ACC112 (cell line): Measurements from ENCODE around the gene TAS1R2.

Experiments
- H2AFZ ChIP-seq: fragments of 200-600 bp; sonication (generic); one replicate; pipeline ENCODE4 v1.6.0; 2017; ENCODE audit warnings: antibody characterized with exemption, low read length; ENCODE audit not compliant: unreplicated experiment
- H3K27ac ChIP-seq: fragments of 200-600 bp; sonication (generic); 2 replicates; pipeline ENCODE4 v1.5.1; 2014; ENCODE audit warnings: low read depth, mild to moderate bottlenecking, antibody characterized with exemption, low read length, moderate library complexity
- H3K27me3 ChIP-seq: fragments of 200-600 bp; sonication (generic); 2 replicates; pipeline ENCODE4 v1.6.1; 2014; ENCODE audit warnings: mild to moderate bottlenecking, antibody characterized with exemption, low read length, moderate library complexity, mixed read lengths; ENCODE audit not compliant: insufficient read depth
- H3K36me3 ChIP-seq: fragments of 200-600 bp; sonication (generic); 2 replicates; pipeline ENCODE4 v1.6.1; 2016; ENCODE audit warnings: mild to moderate bottlenecking, antibody characterized with exemption, low read length, moderate library complexity, mixed read lengths; ENCODE audit not compliant: insufficient read depth
- H3K4me1 ChIP-seq: fragments of 200-600 bp; sonication (generic); one replicate; pipeline ENCODE4 v1.6.1; 2016; ENCODE audit warnings: low read length, mixed read lengths; ENCODE audit not compliant: insufficient read depth, unreplicated experiment, control insufficient read depth
- H3K4me3 ChIP-seq: fragments of 200-600 bp; sonication (generic); 2 replicates; pipeline ENCODE4 v1.5.1; 2014; ENCODE audit warnings: mild to moderate bottlenecking, low read depth, low read length
- H3K79me2 ChIP-seq: fragments of 200-600 bp; sonication (generic); one replicate; pipeline ENCODE4 v1.6.0; 2016; ENCODE audit warnings: low read length; ENCODE audit not compliant: control insufficient read depth, unreplicated experiment, insufficient read depth

TAS1R2 gene

DNA sequence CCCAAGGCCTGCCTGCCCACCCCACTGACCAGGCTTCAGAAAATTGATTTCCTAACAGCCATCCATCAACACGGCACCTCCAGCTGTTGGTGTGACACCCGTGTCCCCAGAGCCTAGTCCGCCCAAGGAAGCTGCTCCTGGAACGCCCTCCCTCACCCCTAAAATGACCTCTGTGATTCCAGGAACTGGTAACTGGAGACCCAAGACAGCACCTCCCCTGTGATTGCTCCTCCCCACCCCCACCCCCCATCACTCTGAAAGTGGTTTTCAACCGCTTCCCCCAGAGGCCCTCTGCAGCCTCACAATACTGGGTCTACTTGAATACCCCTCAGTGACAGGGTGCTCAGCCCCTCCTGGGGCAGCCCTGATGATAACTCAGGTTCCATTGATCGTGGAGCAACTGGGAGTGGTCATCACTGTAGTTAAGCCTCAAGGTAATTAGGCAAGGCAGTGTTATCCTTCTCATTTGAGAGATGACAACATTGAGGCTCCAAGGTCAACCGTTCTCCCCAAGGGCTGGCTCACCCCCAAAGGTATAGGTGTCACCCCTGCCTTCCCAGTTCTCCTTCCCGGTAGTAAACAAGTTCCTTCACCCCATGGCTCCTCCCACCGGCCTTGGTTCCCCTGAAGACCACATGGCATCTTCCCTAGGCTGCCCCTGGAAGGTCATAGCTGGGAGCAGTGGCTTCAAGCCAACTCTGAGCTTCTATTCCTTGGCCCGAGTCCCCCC, 52.0 kb downstream of the TAS1R2 start:
- peaks cover 20% of the 10 kb centered on the region; the same call in 1 of the 2 replicates for H3K27me3 ChIP-seq
- no peaks in the 10 kb centered on the region for H3K36me3 ChIP-seq
- H3K4me1 ChIP-seq, result no peaks in the 10 kb centered on the region
- H3K79me2 ChIP-seq, result no peaks in the 10 kb centered on the region
- no peak overlapping the region for H3K27ac ChIP-seq
- H2AFZ ChIP-seq, result no peak overlapping the region
- no peak overlapping the region for H3K4me3 ChIP-seq

- Histone ChIP-seq H3K27ac (no peak overlapping the region), H3K4me1 (no peaks in the 10 kb centered on the region), H2AFZ (no peak overlapping the region), H3K36me3 (no peaks in the 10 kb centered on the region), H3K4me3 (no peak overlapping the region), H3K79me2 (no peaks in the 10 kb centered on the region), H3K27me3 (peaks cover 19% of the 10 kb centered on the region; the same call in 1 of the 2 replicates)
These were observed 53.3 kb downstream of the TAS1R2 start for GRCh38 chr1:18805925-18806849.

DNA sequence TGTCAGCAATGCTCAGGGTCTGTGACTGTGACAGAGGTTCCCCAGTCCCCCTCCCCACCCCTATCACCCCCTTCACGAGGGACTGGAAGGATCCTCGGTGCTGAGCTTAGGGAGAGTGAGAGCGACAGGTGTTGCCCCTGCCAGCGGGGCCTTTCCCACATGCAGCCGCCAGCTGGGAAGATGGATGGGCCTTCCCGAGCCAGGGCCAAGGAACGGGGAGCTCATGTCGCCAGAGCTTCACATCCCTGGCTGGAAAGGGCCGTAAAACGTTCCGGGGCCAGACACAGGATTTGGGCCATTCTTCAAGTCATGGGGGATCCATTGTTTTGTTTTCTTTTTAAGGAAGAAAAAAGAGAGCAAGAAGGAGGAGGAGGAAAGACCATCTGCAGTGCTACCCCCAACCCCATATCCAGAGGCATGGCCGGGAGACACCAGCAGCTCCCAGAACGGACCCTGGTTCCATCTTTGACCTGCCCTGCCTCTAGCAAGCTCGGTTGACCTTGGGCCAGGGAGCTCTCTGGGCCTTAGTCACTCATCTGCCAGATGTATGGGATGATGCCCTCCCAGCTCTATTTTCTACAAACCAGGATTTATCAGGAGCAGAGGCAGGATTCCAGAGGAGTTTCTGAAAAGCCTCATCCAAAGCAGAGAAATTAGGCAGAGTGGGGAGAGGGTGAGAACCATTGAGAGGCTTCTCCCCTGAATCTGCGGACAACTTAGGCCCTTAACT, 54.1 kb downstream of the TAS1R2 start:
- H3K79me2 ChIP-seq, result no peaks in the 10 kb centered on the region
- H3K4me3 ChIP-seq, result no peak overlapping the region
- no peak overlapping the region for H2AFZ ChIP-seq
- H3K27ac ChIP-seq, result no peak overlapping the region
- no peaks in the 10 kb centered on the region for H3K36me3 ChIP-seq
- H3K4me1 ChIP-seq, result no peaks in the 10 kb centered on the region
- H3K27me3 ChIP-seq, result peaks cover 19% of the 10 kb centered on the region; the same call in 1 of the 2 replicates

DNA sequence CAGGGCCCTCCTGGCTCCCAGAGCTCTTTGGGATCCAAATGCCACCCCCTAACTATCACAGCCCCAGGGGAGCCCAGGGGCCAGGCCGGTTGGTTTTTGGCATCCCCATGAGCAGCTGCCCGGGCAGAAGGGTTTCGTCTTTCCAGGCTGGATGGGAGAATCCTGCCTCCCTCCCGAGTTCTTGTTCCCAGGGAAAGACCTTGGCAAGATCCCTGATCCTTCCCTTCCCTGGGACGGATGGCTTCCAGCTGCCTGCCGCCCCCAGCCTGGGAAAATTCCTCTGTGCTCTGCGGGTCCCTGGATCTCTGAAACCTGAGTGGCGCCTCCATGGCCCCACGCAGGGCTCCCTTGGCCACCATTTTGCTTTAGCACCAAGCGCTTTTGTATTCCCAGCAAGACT, 55.6 kb downstream of the TAS1R2 start:
- H3K27ac ChIP-seq, result no peak overlapping the region
- no peak overlapping the region for H2AFZ ChIP-seq
- no peaks in the 10 kb centered on the region for H3K79me2 ChIP-seq
- no peaks in the 10 kb centered on the region for H3K36me3 ChIP-seq
- H3K4me1 ChIP-seq, result no peaks in the 10 kb centered on the region
- peaks cover 19% of the 10 kb centered on the region; the same call in 1 of the 2 replicates for H3K27me3 ChIP-seq
- no peak overlapping the region for H3K4me3 ChIP-seq

GRCh38 chr1:18803151-18803791, 56.2 kb downstream of the TAS1R2 start:
- Histone ChIP-seq H3K79me2 (no peaks in the 10 kb centered on the region), H3K36me3 (no peaks in the 10 kb centered on the region), H3K27ac (no peak overlapping the region), H3K4me3 (no peak overlapping the region), H3K27me3 (peaks cover 19% of the 10 kb centered on the region; the same call in 1 of the 2 replicates), H3K4me1 (no peaks in the 10 kb centered on the region), H2AFZ (no peak overlapping the region)

- Histone ChIP-seq H3K79me2 (no peaks in the 10 kb centered on the region), H2AFZ (no peak overlapping the region), H3K4me3 (no peak overlapping the region), H3K36me3 (no peaks in the 10 kb centered on the region), H3K27ac (no peak overlapping the region), H3K4me1 (no peaks in the 10 kb centered on the region), H3K27me3 (peaks cover 19% of the 10 kb centered on the region; the same call in 1 of the 2 replicates)
These were observed 57.2 kb downstream of the TAS1R2 start for GRCh38 chr1:18802231-18802630.

DNA sequence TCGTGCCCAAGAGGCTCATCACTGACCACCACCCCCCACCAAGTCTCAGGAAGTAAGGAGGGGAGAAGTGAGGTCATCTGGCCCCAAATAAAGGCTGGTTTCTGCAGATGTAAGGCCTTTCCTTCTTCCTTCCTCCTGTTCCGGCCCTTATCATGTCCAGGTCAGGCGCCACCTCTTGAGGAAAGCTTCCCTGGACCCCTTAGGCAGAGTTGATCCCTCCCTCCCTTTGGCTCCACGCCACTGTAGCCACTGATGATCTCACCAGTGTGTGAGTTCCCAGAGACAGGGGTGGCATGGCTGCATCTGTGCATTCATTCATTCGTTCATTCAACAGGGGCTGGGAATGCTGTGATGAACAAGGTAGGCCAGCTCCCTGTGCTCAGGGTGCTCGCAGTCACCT, 59.2 kb downstream of the TAS1R2 start:
- Histone ChIP-seq H3K27me3 (peaks cover 19% of the 10 kb centered on the region; the same call in 1 of the 2 replicates), H3K27ac (no peak overlapping the region), H3K36me3 (no peaks in the 10 kb centered on the region), H3K4me1 (no peaks in the 10 kb centered on the region), H3K4me3 (no peak overlapping the region), H2AFZ (no peak overlapping the region), H3K79me2 (no peaks in the 10 kb centered on the region)

- no peak overlapping the region for H3K27ac ChIP-seq
- H3K27me3 ChIP-seq, result peaks cover 19% of the 10 kb centered on the region; the same call in 1 of the 2 replicates
- no peaks in the 10 kb centered on the region for H3K36me3 ChIP-seq
- no peaks in the 10 kb centered on the region for H3K4me1 ChIP-seq
- no peak overlapping the region for H2AFZ ChIP-seq
- H3K4me3 ChIP-seq, result no peak overlapping the region
- H3K79me2 ChIP-seq, result no peaks in the 10 kb centered on the region
These were observed 60.0 kb downstream of the TAS1R2 start for GRCh38 chr1:18799454-18799853.

DNA sequence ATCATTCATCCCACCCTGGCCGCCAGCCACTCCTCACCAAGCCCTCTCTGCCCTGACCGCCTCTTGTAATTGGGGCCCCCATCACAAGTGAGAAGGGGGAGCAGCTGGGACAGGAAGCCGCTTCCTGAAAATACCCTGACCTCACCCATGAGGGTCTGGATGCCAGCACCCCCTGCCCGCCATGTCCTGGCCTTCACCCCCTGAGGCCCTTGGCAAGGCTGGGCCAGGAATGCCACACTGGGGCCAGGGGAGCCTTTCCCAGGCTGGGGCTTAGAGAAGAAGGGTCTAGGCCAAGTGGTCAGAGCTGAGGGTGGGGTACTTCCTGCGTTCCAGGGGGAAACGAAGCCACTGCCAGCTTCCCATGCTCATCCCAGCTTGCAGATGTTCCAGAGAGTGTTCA, 60.5 kb downstream of the TAS1R2 start:
- Histone ChIP-seq H3K4me3 (no peak overlapping the region), H3K79me2 (no peaks in the 10 kb centered on the region), H3K4me1 (no peaks in the 10 kb centered on the region), H2AFZ (no peak overlapping the region), H3K27ac (no peak overlapping the region), H3K36me3 (no peaks in the 10 kb centered on the region), H3K27me3 (peaks cover 20% of the 10 kb centered on the region; the same call in 1 of the 2 replicates)

DNA sequence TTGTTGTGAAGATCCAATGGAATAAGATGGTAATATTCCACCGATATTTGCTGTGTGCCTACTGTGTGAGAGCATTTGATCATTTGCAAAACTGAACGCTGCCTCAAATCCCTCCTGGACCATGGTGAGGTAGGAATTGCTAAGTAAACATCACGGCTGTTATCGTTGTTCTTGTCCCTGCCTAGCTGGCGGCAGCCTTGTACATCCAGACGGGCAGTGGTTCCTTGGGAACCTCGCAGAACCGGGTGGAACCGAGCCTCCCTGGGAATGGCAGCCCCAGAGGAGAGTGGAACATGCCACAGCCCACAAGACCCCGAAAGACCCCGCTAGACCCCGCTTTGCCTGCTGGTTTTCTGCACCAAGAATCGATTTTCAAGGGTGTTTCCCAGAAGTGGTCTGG, 60.9 kb downstream of the TAS1R2 start:
- no peak overlapping the region for H2AFZ ChIP-seq
- H3K4me1 ChIP-seq, result no peaks in the 10 kb centered on the region
- H3K27ac ChIP-seq, result no peak overlapping the region
- no peak overlapping the region for H3K4me3 ChIP-seq
- no peaks in the 10 kb centered on the region for H3K36me3 ChIP-seq
- H3K79me2 ChIP-seq, result no peaks in the 10 kb centered on the region
- peaks cover 20% of the 10 kb centered on the region; the same call in 1 of the 2 replicates for H3K27me3 ChIP-seq
